A549 (cell line): Measurements from ENCODE around the gene METTL5. TPM values are rescaled to one million over a fixed set of nuclear protein-coding genes. Genes with fewer than 3 reads are reported as not detected.

Experiments used
- ATAC-seq, 2 experiments: fragments of 200-7000 bp in 1 of 2; fragments of >200 bp in 1 of 2; cut with Nextera tagmentation in 1 of 2; cut with Tn5 transposase in 1 of 2; 3 replicates each; pipeline versions ENCODE4 v1.8.0 to v1.9.1; 2018 to 2020; ENCODE audit warnings: mild to moderate bottlenecking in 1 of 2, moderate library complexity in 1 of 2
- CTCF ChIA-PET: fragments of 300-600 bp; sonication (Branson Sonifier 250); formaldehyde crosslinking; extraction: SDS; loops from one replicate; lab custom pipeline; 2021; ENCODE audit warnings: antibody characterized with exemption, inconsistent platforms; lab: Yijun Ruan, JAX
- POLR2A ChIA-PET: fragments of 350-600 bp; formaldehyde crosslinking; extraction: SDS; loops from one replicate; lab custom pipeline; 2021; ENCODE audit warnings: antibody characterized with exemption, inconsistent platforms; lab: Yijun Ruan, JAX
- DNase-seq, 2 experiments: peaks; one replicate each; pipeline versions ENCODE4 v3.0.0 to v3.0.0-alpha.2; 2011 to 2016; ENCODE audit warnings: low read depth in 1 of 2, low spot score in 1 of 2
- FAIRE-seq: peaks from 2 replicates; lab custom pipeline; 2011; peaks lifted over from hg19 to GRCh38; lab: Jason Lieb, UNC
- H3K27ac ChIP-seq, 2 experiments: fragments of >200 bp; sonication (Bioruptor Twin); formaldehyde crosslinking; 3 replicates each; pipeline ENCODE4 v1.5.1; 2016 to 2017
- H3K4me1 ChIP-seq: fragments of >200 bp; sonication (Bioruptor Twin); formaldehyde crosslinking; 3 replicates; pipeline ENCODE4 v1.6.1; 2016
- H3K4me2 ChIP-seq: fragments of >200 bp; sonication (Bioruptor Twin); formaldehyde crosslinking; 3 replicates; pipeline ENCODE4 v1.6.1; 2016
- H3K4me3 ChIP-seq: fragments of >200 bp; sonication (Bioruptor Twin); formaldehyde crosslinking; 3 replicates; pipeline ENCODE4 v1.5.1; 2016
- H3K9me3 ChIP-seq: fragments of >200 bp; sonication (Bioruptor Twin); formaldehyde crosslinking; 3 replicates; pipeline ENCODE4 v1.6.1; 2016
- BCL3 ChIP-seq: fragments of >200 bp; sonication (Bioruptor Twin); formaldehyde crosslinking; IDR thresholded peaks from 3 replicates; pipeline ENCODE4 v1.6.1; 2016
- CEBPB ChIP-seq, 2 experiments: fragments of >200 bp in 1 of 2; sonication (Bioruptor Twin) in 1 of 2; formaldehyde crosslinking in 1 of 2; IDR thresholded peaks; 2 replicates each; pipeline ENCODE4 v1.6.1; 2012 to 2016
- GATA3 ChIP-seq: IDR thresholded peaks from 2 replicates; pipeline ENCODE4 v1.6.1; 2012; ENCODE audit warnings: borderline replicate concordance
- JUN ChIP-seq, 2 experiments: fragments of >200 bp; sonication (Bioruptor Twin); formaldehyde crosslinking; IDR thresholded peaks; 2 replicates in 1 of 2; 3 replicates in 1 of 2; pipeline ENCODE4 v1.6.1; 2016 to 2017
- KDM1A ChIP-seq: fragments of 200-600 bp; sonication (generic); IDR thresholded peaks from 2 replicates; pipeline ENCODE4 v1.6.1; 2016; ENCODE audit warnings: low read depth, mild to moderate bottlenecking
- MAX ChIP-seq: IDR thresholded peaks from 2 replicates; pipeline ENCODE4 v1.6.1; 2012
- MYC ChIP-seq: IDR thresholded peaks from 2 replicates; pipeline ENCODE4 v1.6.1; 2012; ENCODE audit warnings: mild to moderate bottlenecking, inconsistent platforms, low read length, improper control_type of control experiment, borderline replicate concordance
- PHF8 ChIP-seq: fragments of 200-600 bp; sonication (generic); IDR thresholded peaks from 2 replicates; pipeline ENCODE4 v1.6.1; 2016; ENCODE audit warnings: low read depth, mild to moderate bottlenecking, antibody characterized with exemption, moderate library complexity, borderline replicate concordance
- POLR2A ChIP-seq: IDR thresholded peaks from 2 replicates; pipeline ENCODE4 v1.6.1; 2012; ENCODE audit warnings: mild to moderate bottlenecking, low read length
- RCOR1 ChIP-seq: fragments of 150-350 bp; IDR thresholded peaks from 2 replicates; pipeline ENCODE4 v1.6.1; 2014; ENCODE audit warnings: antibody characterized with exemption, low read length, low read depth
- RNF2 ChIP-seq: fragments of 200-600 bp; sonication (generic); IDR thresholded peaks from 2 replicates; pipeline ENCODE4 v1.6.1; 2016; ENCODE audit warnings: low read depth, mild to moderate bottlenecking, antibody characterized with exemption, moderate library complexity, borderline replicate concordance
- WGBS: methylation state at CpG from one replicate; pipeline ENCODE4 v1.1.6; 2017; ENCODE audit errors: missing lambda C conversion rate; 5-methylcytosine and 5-hydroxymethylcytosine counted together
- polyA plus RNA-seq, 4 experiments: library from polyadenylated mRNA; depleted of rRNA in 3 of 4; stranded (reverse); fragments of >200 nt; fragmentation: RNase III in 1 of 4; extraction: RNeasy Plus Mini Kit Qiagen cat#74134 plus additional on column Dnase treatment in 1 of 4; gene quantifications; 2 replicates in 3 of 4; 3 replicates in 1 of 4; pipeline ENCODE4 v1.2.3, GENCODE V29; 2011 to 2017
- TF ChIP-seq, protein P1 (sequence below): fragments of 200-600 bp; sonication (generic); IDR thresholded peaks from 2 replicates; pipeline ENCODE4 v1.6.1; 2016; ENCODE audit warnings: antibody characterized with exemption, mild to moderate bottlenecking, moderate library complexity
- TF ChIP-seq, protein P2 (sequence below): IDR thresholded peaks from 2 replicates; pipeline ENCODE4 v1.6.1; 2012; ENCODE audit warnings: low read depth, borderline replicate concordance
- TF ChIP-seq, protein P3 (sequence below): fragments of >200 bp; sonication (Bioruptor Twin); formaldehyde crosslinking; IDR thresholded peaks from 3 replicates; pipeline ENCODE4 v1.5.1; 2016

Gene METTL5
- polyA plus RNA-seq, 2 of the 4 experiments (the other 2 are of a cell fraction), result 86.9 to 97.6 TPM

DNA sequence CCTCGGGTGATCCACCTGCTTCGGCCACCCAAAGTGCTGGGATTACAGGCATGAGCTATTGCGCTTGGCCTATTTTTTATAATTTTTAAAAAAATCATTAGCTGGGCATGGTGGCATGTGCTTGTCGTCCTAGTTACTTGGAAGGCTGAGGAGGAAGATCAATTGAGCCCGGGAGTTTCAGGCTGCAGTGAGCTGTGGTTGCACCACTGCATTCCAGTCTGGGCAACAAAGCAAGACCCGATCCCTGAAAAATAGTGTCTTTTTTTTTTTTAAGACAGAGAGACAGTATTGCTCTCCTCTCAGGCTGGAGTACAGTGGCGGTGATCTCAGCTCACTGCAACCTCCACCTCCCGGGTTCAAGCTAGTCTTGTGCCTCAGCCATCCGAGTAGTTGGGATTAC is 21.2 kb downstream of the METTL5 start:
- Histone ChIP-seq H3K4me2 (no peak overlapping the region), H3K9me3 (no peaks in the 10 kb centered on the region), H3K4me3 (no peak overlapping the region), H3K27ac (no peak overlapping the region), H3K4me1 (peaks cover 8% of the 10 kb centered on the region)
- ATAC-seq (no peak), DNase-seq (no peak), FAIRE-seq (no peak)
- ChIA-PET CTCF (interaction anchor here (1.2 to 1.3 kb wide), 2 partner anchors 12 to 21 kb away, joined by 3 to 7 read pairs; partner anchors contain the start of gene METTL5), POLR2A (no interaction called here)
- WGBS, result 94% methylated on average over 9 of the region's 9 CpGs
- TF ChIP-seq KDM1A (no peak), RNF2 (no peak)

- Histone ChIP-seq H3K4me2 (peak within 1 kb of the TSS; percentile 84), H3K27ac (peak within 1 kb of the TSS; percentile 85 to 98)
- TF ChIP-seq MYC (peak; percentile 81), KDM1A (peak; percentile 40; the same call in 1 of the 2 replicates), POLR2A (peak; percentile 79), CEBPB (IDR thresholded peaks at IDR 0.05) (no peak), PHF8 (peak; percentile 87), JUN (IDR thresholded peaks at IDR 0.05) (peak; percentile 57 to 85; a peak in 4 of 5 replicates), RCOR1 (no peak), MAX (peak; percentile 75), BCL3 (peak; percentile 94; the same call in 2 of the 3 replicates), GATA3 (0 out of 2 replicates have a peak, but pooled peaks have one; percentile 10)
- TF ChIP-seq, protein P1, sequence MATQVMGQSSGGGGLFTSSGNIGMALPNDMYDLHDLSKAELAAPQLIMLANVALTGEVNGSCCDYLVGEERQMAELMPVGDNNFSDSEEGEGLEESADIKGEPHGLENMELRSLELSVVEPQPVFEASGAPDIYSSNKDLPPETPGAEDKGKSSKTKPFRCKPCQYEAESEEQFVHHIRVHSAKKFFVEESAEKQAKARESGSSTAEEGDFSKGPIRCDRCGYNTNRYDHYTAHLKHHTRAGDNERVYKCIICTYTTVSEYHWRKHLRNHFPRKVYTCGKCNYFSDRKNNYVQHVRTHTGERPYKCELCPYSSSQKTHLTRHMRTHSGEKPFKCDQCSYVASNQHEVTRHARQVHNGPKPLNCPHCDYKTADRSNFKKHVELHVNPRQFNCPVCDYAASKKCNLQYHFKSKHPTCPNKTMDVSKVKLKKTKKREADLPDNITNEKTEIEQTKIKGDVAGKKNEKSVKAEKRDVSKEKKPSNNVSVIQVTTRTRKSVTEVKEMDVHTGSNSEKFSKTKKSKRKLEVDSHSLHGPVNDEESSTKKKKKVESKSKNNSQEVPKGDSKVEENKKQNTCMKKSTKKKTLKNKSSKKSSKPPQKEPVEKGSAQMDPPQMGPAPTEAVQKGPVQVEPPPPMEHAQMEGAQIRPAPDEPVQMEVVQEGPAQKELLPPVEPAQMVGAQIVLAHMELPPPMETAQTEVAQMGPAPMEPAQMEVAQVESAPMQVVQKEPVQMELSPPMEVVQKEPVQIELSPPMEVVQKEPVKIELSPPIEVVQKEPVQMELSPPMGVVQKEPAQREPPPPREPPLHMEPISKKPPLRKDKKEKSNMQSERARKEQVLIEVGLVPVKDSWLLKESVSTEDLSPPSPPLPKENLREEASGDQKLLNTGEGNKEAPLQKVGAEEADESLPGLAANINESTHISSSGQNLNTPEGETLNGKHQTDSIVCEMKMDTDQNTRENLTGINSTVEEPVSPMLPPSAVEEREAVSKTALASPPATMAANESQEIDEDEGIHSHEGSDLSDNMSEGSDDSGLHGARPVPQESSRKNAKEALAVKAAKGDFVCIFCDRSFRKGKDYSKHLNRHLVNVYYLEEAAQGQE, result 0 out of 2 replicates have a peak, but pooled peaks have one; percentile 36
- TF ChIP-seq, protein P2, sequence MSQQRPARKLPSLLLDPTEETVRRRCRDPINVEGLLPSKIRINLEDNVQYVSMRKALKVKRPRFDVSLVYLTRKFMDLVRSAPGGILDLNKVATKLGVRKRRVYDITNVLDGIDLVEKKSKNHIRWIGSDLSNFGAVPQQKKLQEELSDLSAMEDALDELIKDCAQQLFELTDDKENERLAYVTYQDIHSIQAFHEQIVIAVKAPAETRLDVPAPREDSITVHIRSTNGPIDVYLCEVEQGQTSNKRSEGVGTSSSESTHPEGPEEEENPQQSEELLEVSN, result 0 out of 2 replicates have a peak, but pooled peaks have one; percentile 10
- TF ChIP-seq, protein P3, sequence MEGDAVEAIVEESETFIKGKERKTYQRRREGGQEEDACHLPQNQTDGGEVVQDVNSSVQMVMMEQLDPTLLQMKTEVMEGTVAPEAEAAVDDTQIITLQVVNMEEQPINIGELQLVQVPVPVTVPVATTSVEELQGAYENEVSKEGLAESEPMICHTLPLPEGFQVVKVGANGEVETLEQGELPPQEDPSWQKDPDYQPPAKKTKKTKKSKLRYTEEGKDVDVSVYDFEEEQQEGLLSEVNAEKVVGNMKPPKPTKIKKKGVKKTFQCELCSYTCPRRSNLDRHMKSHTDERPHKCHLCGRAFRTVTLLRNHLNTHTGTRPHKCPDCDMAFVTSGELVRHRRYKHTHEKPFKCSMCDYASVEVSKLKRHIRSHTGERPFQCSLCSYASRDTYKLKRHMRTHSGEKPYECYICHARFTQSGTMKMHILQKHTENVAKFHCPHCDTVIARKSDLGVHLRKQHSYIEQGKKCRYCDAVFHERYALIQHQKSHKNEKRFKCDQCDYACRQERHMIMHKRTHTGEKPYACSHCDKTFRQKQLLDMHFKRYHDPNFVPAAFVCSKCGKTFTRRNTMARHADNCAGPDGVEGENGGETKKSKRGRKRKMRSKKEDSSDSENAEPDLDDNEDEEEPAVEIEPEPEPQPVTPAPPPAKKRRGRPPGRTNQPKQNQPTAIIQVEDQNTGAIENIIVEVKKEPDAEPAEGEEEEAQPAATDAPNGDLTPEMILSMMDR, result no peak
- TF ChIP-seq, all 56 proteins: peak for 10
- Histone ChIP-seq H3K9me3 (no peaks in the 10 kb centered on the region), H3K4me1 (peaks cover 14% of the 10 kb centered on the region), H3K4me3 (peak within 1 kb of the TSS; percentile 87)
- POLR2A ChIA-PET, result interaction anchor here (0.7 to 1.0 kb wide), 6 partner anchors 9 to 356 kb away, joined by 3 to 5 read pairs (median 3); partner anchors contain the start of gene METTL5
- peak; percentile 99 for ATAC-seq
- no peak for FAIRE-seq
- under 1% methylated on average over 61 of the region's 67 CpGs for WGBS
- CTCF ChIA-PET, result no interaction called here
- DNase-seq, result peak; percentile 87 to 96
These were observed 25.8 kb downstream of the METTL5 start, which contains the start of gene SSB for GRCh38 chr2:169798718-169799592. Gene SSB (plus strand): TSS chr2:169798871. CDS start chr2:169800961, 2,090 bp downstream.
